ENCODE data around the gene DMAP1.

Gene DMAP1

GRCh38 chr1:44254392-44254910, 41.2 kb downstream of the DMAP1 start:
- DNase-seq (ENCODE audit: low read depth, low spot score), result no peak

GRCh38 chr1:44256762-44257554, 43.7 kb downstream of the DMAP1 start:
- no peak for DNase-seq (ENCODE audit: low read depth, low spot score)

GRCh38 chr1:44259090-44259489, 45.8 kb downstream of the DMAP1 start:
- no peak for DNase-seq (ENCODE audit: low read depth, low spot score)

GRCh38 chr1:44260792-44261170, 47.5 kb downstream of the DMAP1 start:
- no peak for DNase-seq (ENCODE audit: low read depth, low spot score)

GRCh38 chr1:44261171-44261817, 48.0 kb downstream of the DMAP1 start:
- DNase-seq (ENCODE audit: low read depth, low spot score), result no peak

GRCh38 chr1:44261962-44262361, 48.7 kb downstream of the DMAP1 start:
- DNase-seq (ENCODE audit: low read depth, low spot score), result no peak

- no peak for DNase-seq (ENCODE audit: low read depth, low spot score)
Measured at GRCh38 chr1:44262414-44262813, 49.1 kb downstream of the DMAP1 start.

GRCh38 chr1:44262816-44263567, 49.7 kb downstream of the DMAP1 start:
- DNase-seq (ENCODE audit: low read depth, low spot score), result no peak

- no peak for DNase-seq (ENCODE audit: low read depth, low spot score)
Measured at GRCh38 chr1:44263568-44264450, 50.5 kb downstream of the DMAP1 start.

GRCh38 chr1:44264451-44264771, 51.1 kb downstream of the DMAP1 start:
- DNase-seq (ENCODE audit: low read depth, low spot score), result no peak

GRCh38 chr1:44265656-44266358, 52.5 kb downstream of the DMAP1 start:
- DNase-seq (ENCODE audit: low read depth, low spot score), result no peak

GRCh38 chr1:44266400-44267344, 53.4 kb downstream of the DMAP1 start:
- DNase-seq (ENCODE audit: low read depth, low spot score), result no peak

- peak; percentile 34 for DNase-seq (ENCODE audit: low read depth, low spot score)
Measured at GRCh38 chr1:44267438-44267837, 54.2 kb downstream of the DMAP1 start.

GRCh38 chr1:44268054-44268453, 54.8 kb downstream of the DMAP1 start:
- DNase-seq (ENCODE audit: low read depth, low spot score), result no peak
